Smooth muscle cell of trachea (primary cell): Measurements from ENCODE around the gene ICOSLG. TPM values are rescaled to one million over a fixed set of nuclear protein-coding genes. Genes with fewer than 3 reads are reported as not detected.

Experiments used
- total RNA-seq: library from RNA; depleted of rRNA; stranded (reverse); fragments of >200 nt; gene quantifications from 2 replicates; pipeline ENCODE4 v1.2.1, GENCODE V29; 2014

Gene ICOSLG
- under 0.01 and 0.17 TPM in 2 replicates for total RNA-seq

GRCh38 chr21:44240842-44241241 is at the start of gene ICOSLG:
Gene ICOSLG, minus strand, starts transcription at chr21:44240943. Its CDS starts 126 bp downstream, at chr21:44240817.

GRCh38 chr21:44285138-44285992 is 44.6 kb upstream of the ICOSLG start, which contains the start of gene AIRE:
Gene AIRE, plus strand, starts transcription at chr21:44285876. Its CDS starts 131 bp downstream, at chr21:44286007.

DNA sequence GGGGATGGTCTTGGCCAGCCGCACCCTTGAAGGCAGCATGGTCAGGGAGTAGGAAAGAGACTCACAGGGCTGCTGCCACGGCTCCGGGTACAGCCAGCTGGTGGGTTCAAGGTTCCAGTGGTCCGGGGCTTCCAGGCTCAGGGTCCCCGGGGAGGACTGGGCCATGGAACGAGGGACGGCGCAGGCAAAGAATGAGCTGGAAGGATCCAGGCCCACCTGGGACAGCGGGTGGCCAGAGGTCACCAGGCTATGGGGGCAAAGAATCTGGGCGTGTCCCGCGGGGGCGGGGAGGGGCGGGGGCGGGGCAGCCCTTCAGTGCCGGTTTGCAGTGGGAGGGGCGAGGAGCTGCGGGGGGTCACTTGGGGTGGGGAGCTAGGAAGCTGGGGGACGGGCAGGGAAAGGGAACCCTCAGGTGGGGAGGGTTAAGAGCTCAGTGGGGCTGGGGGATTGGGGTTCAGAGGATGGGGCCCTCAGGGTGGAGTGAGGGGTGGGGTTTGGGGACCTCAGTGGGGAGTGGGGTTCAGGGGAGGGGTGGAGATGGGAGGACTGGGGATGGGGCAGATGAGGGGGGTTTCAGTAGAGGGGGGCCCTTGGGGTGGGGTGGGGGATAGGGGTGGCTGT is 21.0 kb upstream of the ICOSLG start, which contains the start of gene DNMT3L:
Gene DNMT3L, minus strand, starts transcription at position 223 of the 621 bp plus-strand sequence. CDS start 638 bp downstream, outside the sequence.

Other genes with a start within 250 kb of the ICOSLG start
- gene TRAPPC10, start 228.6 kb downstream of the ICOSLG start, total RNA-seq, result 18.3 and 20.3 TPM in 2 replicates
- 6.5 and 14.5 TPM in 2 replicates for gene PWP2, start 133.5 kb downstream of the ICOSLG start, total RNA-seq
- 15.7 and 42.5 TPM in 2 replicates for gene GATD3, start 107.3 kb downstream of the ICOSLG start, total RNA-seq
- gene DNMT3L, start 21.0 kb upstream of the ICOSLG start, total RNA-seq, result not detected in 2 replicates
- under 0.01 TPM in 1 of 2 replicates, not detected in the other for gene AIRE, start 44.9 kb upstream of the ICOSLG start, total RNA-seq
- gene PFKL, start 59.1 kb upstream of the ICOSLG start, total RNA-seq, result 225 and 289 TPM in 2 replicates
- gene CFAP410, start 98.4 kb upstream of the ICOSLG start, total RNA-seq, result 12.6 and 12.8 TPM in 2 replicates
- under 0.01 TPM in 1 of 2 replicates, not detected in the other for gene TRPM2, start 112.7 kb upstream of the ICOSLG start, total RNA-seq
- gene LRRC3, start 214.6 kb upstream of the ICOSLG start, total RNA-seq, result 0.44 and 0.66 TPM in 2 replicates